ENCODE data around the gene TMEM259.

DNA sequence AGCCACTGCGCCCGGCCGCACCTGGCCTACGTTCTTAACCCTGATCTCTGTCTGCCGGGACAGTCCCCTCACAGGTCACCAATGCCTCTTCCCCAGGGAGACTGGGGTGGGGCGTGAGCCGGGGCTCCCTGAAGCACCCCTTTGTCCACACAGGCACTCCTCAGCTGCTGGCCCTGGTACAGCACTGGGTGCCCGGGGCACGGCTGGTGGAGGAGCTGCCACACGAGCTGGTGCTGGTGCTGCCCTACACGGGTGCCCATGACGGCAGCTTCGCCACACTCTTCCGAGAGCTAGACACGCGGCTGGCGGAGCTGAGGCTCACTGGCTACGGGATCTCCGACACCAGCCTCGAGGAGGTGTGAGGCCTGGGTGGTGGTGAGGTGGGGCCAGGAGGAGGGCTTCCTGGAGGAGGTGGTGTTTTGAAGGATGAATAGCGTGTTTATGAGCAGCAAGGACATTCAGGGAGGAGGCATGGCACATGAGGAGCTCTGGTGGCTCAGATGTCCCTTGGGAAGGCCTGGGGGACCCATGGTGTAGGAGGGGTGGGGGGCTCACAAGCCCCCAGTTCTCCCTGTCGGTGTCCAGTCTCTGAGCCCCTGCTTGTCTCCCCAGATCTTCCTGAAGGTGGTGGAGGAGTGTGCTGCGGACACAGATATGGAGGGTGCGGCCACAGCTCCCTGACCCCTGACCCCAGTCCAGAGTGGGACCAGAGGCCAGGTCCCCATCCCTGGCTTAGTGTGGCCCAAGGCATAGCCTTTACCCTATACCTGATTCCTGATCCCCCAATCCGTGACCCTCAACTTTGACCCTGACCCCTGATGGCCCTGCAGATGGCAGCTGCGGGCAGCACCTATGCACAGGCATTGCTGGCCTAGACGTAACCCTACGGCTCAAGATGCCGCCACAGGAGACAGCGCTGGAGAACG lies 32.5 kb upstream of the TMEM259 start:
- TF ChIP-seq, protein P1, sequence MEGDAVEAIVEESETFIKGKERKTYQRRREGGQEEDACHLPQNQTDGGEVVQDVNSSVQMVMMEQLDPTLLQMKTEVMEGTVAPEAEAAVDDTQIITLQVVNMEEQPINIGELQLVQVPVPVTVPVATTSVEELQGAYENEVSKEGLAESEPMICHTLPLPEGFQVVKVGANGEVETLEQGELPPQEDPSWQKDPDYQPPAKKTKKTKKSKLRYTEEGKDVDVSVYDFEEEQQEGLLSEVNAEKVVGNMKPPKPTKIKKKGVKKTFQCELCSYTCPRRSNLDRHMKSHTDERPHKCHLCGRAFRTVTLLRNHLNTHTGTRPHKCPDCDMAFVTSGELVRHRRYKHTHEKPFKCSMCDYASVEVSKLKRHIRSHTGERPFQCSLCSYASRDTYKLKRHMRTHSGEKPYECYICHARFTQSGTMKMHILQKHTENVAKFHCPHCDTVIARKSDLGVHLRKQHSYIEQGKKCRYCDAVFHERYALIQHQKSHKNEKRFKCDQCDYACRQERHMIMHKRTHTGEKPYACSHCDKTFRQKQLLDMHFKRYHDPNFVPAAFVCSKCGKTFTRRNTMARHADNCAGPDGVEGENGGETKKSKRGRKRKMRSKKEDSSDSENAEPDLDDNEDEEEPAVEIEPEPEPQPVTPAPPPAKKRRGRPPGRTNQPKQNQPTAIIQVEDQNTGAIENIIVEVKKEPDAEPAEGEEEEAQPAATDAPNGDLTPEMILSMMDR (conservative IDR thresholded peaks at IDR 0.05; ENCODE audit: low read depth in 2 of 2): no peak
- TF ChIP-seq, protein P2, sequence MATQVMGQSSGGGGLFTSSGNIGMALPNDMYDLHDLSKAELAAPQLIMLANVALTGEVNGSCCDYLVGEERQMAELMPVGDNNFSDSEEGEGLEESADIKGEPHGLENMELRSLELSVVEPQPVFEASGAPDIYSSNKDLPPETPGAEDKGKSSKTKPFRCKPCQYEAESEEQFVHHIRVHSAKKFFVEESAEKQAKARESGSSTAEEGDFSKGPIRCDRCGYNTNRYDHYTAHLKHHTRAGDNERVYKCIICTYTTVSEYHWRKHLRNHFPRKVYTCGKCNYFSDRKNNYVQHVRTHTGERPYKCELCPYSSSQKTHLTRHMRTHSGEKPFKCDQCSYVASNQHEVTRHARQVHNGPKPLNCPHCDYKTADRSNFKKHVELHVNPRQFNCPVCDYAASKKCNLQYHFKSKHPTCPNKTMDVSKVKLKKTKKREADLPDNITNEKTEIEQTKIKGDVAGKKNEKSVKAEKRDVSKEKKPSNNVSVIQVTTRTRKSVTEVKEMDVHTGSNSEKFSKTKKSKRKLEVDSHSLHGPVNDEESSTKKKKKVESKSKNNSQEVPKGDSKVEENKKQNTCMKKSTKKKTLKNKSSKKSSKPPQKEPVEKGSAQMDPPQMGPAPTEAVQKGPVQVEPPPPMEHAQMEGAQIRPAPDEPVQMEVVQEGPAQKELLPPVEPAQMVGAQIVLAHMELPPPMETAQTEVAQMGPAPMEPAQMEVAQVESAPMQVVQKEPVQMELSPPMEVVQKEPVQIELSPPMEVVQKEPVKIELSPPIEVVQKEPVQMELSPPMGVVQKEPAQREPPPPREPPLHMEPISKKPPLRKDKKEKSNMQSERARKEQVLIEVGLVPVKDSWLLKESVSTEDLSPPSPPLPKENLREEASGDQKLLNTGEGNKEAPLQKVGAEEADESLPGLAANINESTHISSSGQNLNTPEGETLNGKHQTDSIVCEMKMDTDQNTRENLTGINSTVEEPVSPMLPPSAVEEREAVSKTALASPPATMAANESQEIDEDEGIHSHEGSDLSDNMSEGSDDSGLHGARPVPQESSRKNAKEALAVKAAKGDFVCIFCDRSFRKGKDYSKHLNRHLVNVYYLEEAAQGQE (IDR thresholded peaks at IDR 0.05; ENCODE audit: unreplicated experiment): no peak
- TF ChIP-seq POLR2AphosphoS5 (IDR thresholded peaks at IDR 0.05; ENCODE audit: low read depth): no peak

Measured in GM23338 (cell line).